Stimulated activated naive B cell treated with anti-CD40 and anti-IgM and Interleukin-4, amounts not matched to agents 10 μg/mL and 1 μg/mL and 100 μg/mL, for 72 hours (primary cell): ENCODE data around the gene OTUD5.
A peak's percentile ranks its signal among the peaks of the same experiment; 100 is the strongest.

Experiments used
- ATAC-seq, 2 donors: fragments of 150-1000 bp; cut with Tn5 transposase; replicated peaks; 2 replicates each; pipeline ENCODE4 v1.10.0; 2021; ENCODE audit warnings: moderate library complexity in 1 of 2
- DNase-seq: peaks from one replicate; pipeline ENCODE4 v3.0.0; 2021
- H3K27ac Mint-ChIP-seq: one replicate; pipeline ENCODE4 v1.8.0; 2022; ENCODE audit warnings: mild to moderate bottlenecking, mixed read lengths
- H3K27me3 Mint-ChIP-seq, 2 donors: one replicate each; pipeline ENCODE4 v1.8.0; 2022; ENCODE audit warnings: mixed read lengths in 2 of 2
- H3K36me3 Mint-ChIP-seq, 2 donors: one replicate each; pipeline ENCODE4 v1.8.0; 2022; ENCODE audit warnings: mixed read lengths in 2 of 2, mild to moderate bottlenecking in 1 of 2
- H3K4me1 Mint-ChIP-seq, 2 donors: one replicate each; pipeline ENCODE4 v1.8.0; 2022; ENCODE audit warnings: mixed read lengths in 2 of 2, mild to moderate bottlenecking in 1 of 2
- H3K4me3 Mint-ChIP-seq, 2 donors: one replicate each; pipeline ENCODE4 v1.8.0; 2022; ENCODE audit warnings: mild to moderate bottlenecking in 2 of 2, mixed read lengths in 2 of 2, moderate library complexity in 1 of 2
- H3K9me3 Mint-ChIP-seq, 2 donors: one replicate each; pipeline ENCODE4 v1.8.0; 2022; ENCODE audit warnings: mixed read lengths in 2 of 2, mild to moderate bottlenecking in 1 of 2

Gene OTUD5

DNA sequence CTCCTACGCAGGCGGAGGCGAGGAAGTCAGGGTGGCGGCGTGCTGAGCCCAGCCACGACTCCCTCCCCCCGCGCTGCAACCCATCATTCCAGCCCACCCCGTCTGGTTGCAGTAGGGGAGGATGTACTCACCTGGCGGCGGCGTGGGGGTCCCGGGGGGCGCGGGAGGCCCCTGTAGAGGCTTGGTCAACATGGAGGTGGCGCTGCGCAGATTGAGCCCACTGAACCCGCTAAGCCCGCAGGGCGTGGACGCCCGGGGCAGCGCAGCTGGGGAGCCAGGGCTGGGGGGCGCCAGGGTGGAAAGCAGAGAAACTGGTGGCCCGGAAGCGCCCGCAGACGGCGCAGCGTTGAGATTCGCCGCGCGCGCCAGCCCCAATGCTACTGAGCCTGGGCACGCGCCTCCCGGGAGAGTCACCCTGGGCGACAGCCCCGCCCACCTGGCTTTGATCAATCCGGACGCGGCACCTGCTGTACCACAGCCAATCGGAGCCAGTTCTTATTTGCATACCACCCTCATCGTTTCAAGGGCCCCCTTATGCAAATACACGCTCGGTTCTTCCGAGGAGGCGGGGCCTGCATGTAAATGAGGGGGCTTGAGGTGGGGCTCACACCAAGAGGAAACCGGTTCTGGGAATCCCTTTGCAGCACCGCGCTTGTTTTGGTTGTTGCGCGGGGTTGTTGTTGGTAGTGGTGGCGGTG, 38.6 kb downstream of the OTUD5 start, which contains the start of gene PIM2:
TSS of gene PIM2 (minus strand) at position 382 of the 698 bp plus-strand sequence. CDS start at position 192, 190 bp downstream.
- Mint-ChIP-seq H3K4me1 (peaks cover 22 to 45% of the 10 kb centered on the region in 2 donors), H3K27ac (peak within 1 kb of the TSS; percentile 96)

DNA sequence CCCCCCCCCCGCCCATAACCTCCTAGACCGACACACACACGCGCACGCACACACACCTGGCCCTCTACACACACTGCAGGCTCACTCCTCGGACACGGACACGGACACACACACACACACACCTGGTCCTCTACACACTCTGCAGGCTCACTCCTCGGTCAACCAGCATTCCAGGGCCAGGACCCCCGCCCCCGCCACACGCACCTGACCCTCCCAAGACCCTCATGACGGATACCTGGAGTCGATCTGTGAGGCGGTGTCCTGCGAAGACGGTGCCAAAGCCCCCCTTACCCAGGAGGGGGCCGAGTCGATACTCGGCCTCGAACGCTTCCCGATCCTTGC, 39.1 kb downstream of the OTUD5 start:
- Mint-ChIP-seq H3K27ac (peak overlapping the region; percentile 96), H3K9me3 (no peaks in the 10 kb centered on the region), H3K27me3 (peaks cover 0 to 3% of the 10 kb centered on the region in 2 donors), H3K4me3 (peak overlapping the region; percentile 85 to 90), H3K36me3 (peaks cover 31 to 34% of the 10 kb centered on the region in 2 donors), H3K4me1 (peaks cover 22 to 46% of the 10 kb centered on the region in 2 donors)
- no peak for ATAC-seq
- DNase-seq: no peak

More for the DNA sequence above, 38.6 kb downstream of the OTUD5 start, which contains the start of gene PIM2:
- Mint-ChIP-seq H3K27me3 (peaks cover 0 to 3% of the 10 kb centered on the region in 2 donors), H3K36me3 (peaks cover 31 to 33% of the 10 kb centered on the region in 2 donors), H3K4me3 (peak within 1 kb of the TSS; percentile 85 to 90), H3K9me3 (no peaks in the 10 kb centered on the region)
- ATAC-seq: peak; percentile 80 to 85
- DNase-seq: peak; percentile 88

DNA sequence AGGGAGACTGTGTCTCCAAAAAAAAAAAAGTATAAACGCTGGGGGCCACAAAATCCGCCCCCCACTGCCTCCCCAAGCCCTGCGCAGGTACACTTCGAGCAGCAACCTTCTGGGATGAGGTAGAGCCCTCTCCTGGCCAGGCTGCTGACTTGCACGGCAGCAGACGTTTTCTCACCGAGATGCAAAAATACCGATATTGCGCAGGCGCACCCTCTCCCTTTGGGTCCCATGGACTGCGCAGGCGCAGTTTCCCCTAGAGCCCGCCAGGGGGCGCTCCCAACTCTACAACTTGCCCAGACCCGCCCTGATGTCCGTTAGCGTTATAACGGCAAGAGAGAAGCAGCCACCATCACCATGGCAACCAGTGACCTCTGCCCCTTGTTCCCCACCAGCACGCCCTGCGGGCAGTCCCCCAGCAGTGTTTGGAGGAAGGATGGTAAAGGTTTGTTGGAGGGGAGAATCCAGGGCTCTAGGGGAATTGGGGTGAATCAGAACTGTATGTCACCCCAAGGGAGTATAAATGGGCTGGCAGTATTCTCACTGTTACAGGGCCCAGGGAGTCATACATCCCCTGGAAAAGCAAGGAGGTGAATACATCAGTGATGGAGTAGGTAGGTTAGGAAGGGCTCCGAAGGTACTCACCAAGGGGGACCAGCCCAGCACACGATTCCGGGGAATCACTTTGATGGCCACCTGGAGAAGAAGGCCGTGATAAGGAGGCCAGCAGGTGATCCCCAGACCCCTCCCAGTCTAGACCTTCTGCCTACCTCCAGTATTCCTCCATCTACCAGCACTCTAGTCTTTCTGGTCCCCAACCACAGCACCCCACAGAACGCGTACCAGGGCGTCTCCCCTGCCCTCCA, 40.0 kb downstream of the OTUD5 start:
- Mint-ChIP-seq H3K36me3 (peaks cover 26 to 30% of the 10 kb centered on the region in 2 donors), H3K4me1 (peaks cover 24 to 52% of the 10 kb centered on the region in 2 donors), H3K27me3 (no peaks in the 10 kb centered on the region), H3K27ac (peak overlapping the region; percentile 96), H3K9me3 (no peaks in the 10 kb centered on the region), H3K4me3 (peak overlapping the region; percentile 85 to 90)
- ATAC-seq (peak; percentile 65 to 67), DNase-seq (peak; percentile 88)

DNA sequence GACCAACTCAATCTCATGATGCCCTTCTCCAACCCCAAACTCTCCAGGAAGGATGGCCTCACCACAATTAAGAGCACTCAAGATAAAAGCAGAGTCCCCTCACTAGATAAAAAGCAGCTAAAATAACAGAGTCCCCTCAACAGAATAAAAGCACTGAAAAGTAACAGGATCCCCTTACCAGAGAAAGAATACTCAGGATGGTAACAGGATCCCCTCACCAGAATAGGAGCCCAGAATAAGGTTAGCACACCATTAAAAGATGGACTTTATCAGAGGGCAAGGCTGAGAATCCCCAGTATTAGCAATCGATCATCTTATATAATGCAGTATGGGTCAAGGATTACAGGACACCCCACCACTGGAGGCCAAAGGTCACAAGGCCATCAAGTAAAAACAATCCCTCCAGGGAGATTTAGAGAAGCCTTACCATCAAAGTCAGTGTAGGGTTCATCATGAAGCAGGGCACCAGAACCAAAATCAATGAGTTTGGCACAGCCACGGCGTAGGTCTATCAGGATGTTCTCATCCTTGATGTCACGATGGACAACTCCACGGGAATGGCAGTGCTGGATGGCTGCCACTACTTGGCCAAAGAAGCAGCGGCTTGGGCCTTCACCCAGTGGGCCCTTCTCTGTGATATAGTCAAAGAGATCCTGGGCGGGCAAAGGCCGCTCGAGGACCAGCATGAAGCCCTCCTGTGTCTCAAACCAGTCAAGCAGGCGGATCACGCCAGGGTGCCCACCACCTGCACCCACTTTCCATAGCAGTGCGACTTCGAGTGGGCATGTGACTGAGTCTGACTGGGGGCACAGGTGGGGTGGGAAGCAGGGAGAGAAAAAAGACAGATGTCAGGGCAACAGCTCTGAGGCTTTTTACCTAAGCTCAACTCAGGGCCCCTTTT, 42.6 kb downstream of the OTUD5 start:
- peaks cover 28 to 65% of the 10 kb centered on the region in 2 donors for H3K4me1 Mint-ChIP-seq
- no peaks in the 10 kb centered on the region for H3K9me3 Mint-ChIP-seq
- H3K27me3 Mint-ChIP-seq: peaks cover 0 to 14% of the 10 kb centered on the region in 2 donors
- peaks cover 28 to 35% of the 10 kb centered on the region in 2 donors for H3K36me3 Mint-ChIP-seq
- DNase-seq (no peak), ATAC-seq (no peak)
- H3K4me3 Mint-ChIP-seq: peak overlapping the region; percentile 11 to 25
- H3K27ac Mint-ChIP-seq: peak overlapping the region; percentile 71

DNA sequence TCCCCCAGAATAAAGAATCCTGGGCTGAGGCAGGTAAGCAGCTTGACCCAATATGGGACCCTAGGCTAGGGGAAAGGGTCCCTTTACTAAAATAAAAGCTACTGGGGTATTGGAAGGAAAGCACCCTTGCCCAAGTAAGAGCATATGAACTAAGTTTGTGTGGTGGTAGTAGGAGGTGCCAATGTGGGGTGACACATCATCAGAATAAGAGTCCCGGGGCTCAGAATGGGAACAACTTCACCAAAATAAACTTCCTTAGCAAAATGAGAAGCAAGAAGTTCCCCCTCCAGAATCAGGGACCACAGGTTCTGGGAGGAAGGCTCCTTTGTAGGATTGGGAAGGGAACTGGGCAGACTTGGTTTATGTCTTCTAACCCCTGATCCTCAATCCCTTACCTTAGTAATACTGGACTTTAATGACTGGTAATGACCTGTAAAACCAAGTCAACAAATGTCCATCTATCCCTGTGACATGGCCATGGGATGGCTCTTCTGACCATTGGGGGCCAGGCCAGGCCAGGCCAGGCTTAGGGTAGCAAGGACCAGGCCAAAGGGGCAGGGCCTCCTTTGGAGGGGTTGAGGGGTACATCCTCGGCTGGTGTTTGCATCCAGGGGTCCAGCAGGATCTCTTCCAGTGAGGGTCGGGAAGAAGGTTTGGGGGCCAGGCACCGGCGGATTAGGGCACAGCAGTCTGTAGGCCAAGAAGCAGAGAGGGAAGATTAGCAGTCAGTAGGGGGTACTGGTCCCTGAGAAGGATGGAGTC, 43.6 kb downstream of the OTUD5 start:
- H3K4me1 Mint-ChIP-seq: peaks cover 22 to 57% of the 10 kb centered on the region in 2 donors
- peaks cover 28 to 35% of the 10 kb centered on the region in 2 donors for H3K36me3 Mint-ChIP-seq
- H3K4me3 Mint-ChIP-seq: peak overlapping the region in 1 of 2 donors; percentile 3

DNA sequence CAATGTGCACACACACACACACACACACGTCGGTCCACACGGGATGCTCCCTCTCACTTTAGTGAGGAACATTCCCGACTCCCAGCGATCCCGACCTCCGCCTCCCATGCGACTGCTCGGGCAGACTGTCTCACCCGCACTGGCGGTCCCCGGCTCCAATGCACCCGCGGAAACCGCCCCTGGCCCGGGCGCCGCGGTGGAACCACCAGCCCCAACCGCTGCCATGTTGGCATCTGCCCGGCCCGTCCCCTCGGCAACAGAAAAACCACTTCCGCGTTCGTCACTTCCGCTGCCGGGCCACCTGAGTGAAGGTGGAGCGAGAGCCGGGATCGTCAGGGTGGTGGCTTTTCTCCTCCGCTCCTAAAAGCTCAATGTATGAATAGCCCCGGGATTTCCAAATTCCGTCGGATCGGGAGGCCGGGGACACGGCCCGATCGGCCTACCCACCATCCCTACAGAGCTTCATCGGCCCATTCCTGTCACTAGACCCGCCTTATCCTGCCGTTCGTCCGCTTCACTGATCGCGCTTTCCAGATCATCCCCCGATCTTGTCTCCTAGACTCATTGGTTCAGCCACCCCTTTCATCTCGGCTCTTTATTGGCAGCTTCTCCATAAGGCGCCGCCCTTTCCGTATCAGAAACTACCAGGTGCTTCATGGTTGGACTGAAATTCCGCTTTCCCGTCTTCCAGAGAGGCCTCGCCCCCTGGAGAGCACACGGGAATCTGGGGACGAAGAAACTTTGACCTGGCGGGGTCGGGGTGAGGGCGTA, 45.8 kb downstream of the OTUD5 start, which contains the start of gene SLC35A2:
TSS of gene SLC35A2 (minus strand) at position 235 of the 771 bp plus-strand sequence. CDS start at position 225, 10 bp downstream.
- Mint-ChIP-seq H3K36me3 (peaks cover 17 to 18% of the 10 kb centered on the region in 2 donors), H3K9me3 (no peaks in the 10 kb centered on the region), H3K27me3 (peaks cover 0 to 14% of the 10 kb centered on the region in 2 donors), H3K4me3 (peak within 1 kb of the TSS; percentile 82 to 97), H3K27ac (peak within 1 kb of the TSS; percentile 95), H3K4me1 (peaks cover 18 to 47% of the 10 kb centered on the region in 2 donors)
- peak; percentile 85 to 92 for ATAC-seq
- DNase-seq: peak; percentile 77

More for the DNA sequence above, 43.6 kb downstream of the OTUD5 start:
- peak overlapping the region; percentile 32 for H3K27ac Mint-ChIP-seq
- H3K9me3 Mint-ChIP-seq: no peaks in the 10 kb centered on the region
- DNase-seq (no peak), ATAC-seq (no peak)
- peaks cover 0 to 14% of the 10 kb centered on the region in 2 donors for H3K27me3 Mint-ChIP-seq

DNA sequence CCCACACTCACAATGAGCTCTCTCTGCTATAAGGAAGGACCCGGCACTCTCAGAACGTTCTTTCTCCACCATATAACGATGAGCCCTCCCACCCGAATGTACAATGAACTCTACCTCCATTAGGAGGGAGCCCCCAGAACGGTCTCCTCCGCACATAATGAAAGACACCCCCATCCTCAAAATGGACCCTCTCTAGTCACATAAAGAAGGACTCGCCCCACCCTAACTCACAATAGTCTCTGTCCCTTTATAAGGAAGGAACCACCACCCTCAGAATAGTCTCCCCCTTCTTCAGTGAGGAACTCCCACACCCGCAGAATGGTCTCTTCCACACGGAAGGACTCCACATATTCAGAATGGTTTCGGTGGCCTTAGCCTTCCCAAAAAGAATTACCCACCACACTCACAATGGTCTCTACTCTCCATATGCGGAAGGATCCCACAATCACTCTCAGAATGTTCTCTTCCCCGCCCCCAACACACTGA, 46.4 kb downstream of the OTUD5 start:
- Mint-ChIP-seq H3K27me3 (peaks cover 0 to 14% of the 10 kb centered on the region in 2 donors), H3K27ac (peak overlapping the region; percentile 95), H3K4me3 (peak overlapping the region; percentile 82 to 97), H3K4me1 (peaks cover 18 to 45% of the 10 kb centered on the region in 2 donors), H3K36me3 (peaks cover 17 to 18% of the 10 kb centered on the region in 2 donors), H3K9me3 (no peaks in the 10 kb centered on the region)
- ATAC-seq: peak in 1 of 2 donors; percentile 38
- DNase-seq: no peak

DNA sequence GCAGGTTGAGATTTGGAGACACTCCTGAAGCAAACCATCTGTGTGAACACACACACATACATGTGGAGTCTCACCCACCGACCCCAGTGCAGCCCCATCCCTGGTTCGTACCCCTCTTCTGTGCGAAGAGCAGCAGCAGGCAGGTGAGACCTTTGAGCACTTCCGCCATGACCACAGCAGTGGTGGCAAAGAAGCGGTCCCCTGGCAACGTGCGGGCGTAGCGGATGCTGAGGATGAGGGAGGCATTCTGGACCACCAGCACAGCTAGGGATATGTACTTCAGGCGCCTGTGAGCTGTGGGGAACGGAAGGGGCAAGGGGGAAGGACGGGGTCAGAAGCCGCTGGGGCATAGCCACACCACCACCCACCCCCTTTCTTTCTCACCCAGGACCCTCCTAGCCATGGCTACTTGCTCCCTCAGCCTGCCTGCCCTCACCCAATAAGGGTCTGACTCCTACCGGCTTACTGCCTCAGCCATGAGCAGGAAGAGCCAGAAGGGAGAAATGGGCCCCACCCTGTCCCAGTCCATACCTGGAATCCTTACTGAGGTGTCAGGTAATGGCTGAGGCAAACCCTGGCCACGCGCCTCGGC, 47.6 kb downstream of the OTUD5 start:
- Mint-ChIP-seq H3K9me3 (no peaks in the 10 kb centered on the region), H3K4me3 (peak overlapping the region in 1 of 2 donors; percentile 17), H3K4me1 (peaks cover 18 to 41% of the 10 kb centered on the region in 2 donors), H3K27ac (no peak overlapping the region), H3K27me3 (peaks cover 0 to 14% of the 10 kb centered on the region in 2 donors), H3K36me3 (peaks cover 17 to 22% of the 10 kb centered on the region in 2 donors)
- ATAC-seq: no peak
- no peak for DNase-seq

DNA sequence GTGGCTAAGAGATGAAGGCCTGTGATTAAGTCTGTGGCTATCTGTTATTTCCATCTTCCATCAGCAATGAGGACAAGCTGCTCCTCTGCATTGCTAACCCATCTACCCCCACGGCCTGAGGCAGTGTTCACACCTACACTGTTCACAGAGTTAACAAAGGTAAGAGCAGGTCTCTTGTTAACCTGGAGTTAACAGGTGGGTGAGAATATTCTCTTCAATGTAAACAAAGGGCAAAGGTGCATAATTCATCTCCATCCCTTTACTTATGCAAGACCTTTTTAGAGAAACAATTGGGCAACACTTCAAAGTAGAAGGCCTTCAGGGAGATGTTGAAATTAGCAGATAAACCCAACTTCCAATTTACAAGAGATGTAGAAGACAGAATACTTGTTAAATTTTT, 48.8 kb downstream of the OTUD5 start:
- peak overlapping the region; percentile 56 for H3K27ac Mint-ChIP-seq
- peaks cover 11 to 15% of the 10 kb centered on the region in 2 donors for H3K36me3 Mint-ChIP-seq
- H3K4me3 Mint-ChIP-seq: no peak overlapping the region
- ATAC-seq (no peak), DNase-seq (no peak)
- H3K27me3 Mint-ChIP-seq: peaks cover 0 to 14% of the 10 kb centered on the region in 2 donors
- no peaks in the 10 kb centered on the region for H3K9me3 Mint-ChIP-seq
- H3K4me1 Mint-ChIP-seq: peaks cover 18 to 30% of the 10 kb centered on the region in 2 donors

DNA sequence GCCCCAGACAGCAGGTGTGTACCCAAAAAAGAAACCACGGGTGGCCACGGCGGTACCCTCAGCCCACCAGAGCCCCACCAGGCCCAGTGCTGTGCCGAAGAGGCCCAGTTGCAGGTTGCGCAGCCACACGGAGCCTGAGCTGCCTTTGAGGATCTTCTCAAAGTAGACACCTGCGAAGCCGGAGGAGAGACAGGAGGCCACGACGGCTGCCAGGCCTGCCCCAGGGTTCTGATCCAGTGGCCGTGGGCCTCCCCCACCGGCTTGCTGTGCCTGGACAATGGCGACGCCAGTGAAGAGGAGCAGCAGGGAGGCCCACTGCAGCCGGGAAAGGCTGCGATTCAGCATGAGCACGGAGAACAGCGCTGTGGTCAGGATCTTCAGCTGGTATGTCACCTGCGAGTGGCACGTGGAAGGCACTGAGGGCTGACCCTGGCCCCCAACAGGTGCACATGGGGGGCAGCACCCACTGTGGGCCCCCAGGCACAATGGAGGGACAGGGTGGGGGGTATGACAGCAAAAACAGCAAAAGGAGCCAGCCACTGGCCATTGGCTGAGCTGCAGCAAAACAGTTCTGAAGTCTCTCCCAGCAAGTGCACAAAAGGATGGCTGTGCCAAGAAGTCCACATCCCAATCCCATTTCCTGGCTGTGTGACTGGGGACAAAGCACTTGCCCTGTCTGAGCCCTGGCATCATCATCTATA, 52.2 kb downstream of the OTUD5 start:
- Mint-ChIP-seq H3K4me1 (peaks cover 2% of the 10 kb centered on the region in 2 donors), H3K27ac (no peak overlapping the region), H3K9me3 (no peaks in the 10 kb centered on the region), H3K4me3 (no peak overlapping the region), H3K36me3 (peaks cover 18 to 19% of the 10 kb centered on the region in 2 donors), H3K27me3 (peaks cover 0 to 5% of the 10 kb centered on the region in 2 donors)
- no peak for ATAC-seq
- DNase-seq: no peak

DNA sequence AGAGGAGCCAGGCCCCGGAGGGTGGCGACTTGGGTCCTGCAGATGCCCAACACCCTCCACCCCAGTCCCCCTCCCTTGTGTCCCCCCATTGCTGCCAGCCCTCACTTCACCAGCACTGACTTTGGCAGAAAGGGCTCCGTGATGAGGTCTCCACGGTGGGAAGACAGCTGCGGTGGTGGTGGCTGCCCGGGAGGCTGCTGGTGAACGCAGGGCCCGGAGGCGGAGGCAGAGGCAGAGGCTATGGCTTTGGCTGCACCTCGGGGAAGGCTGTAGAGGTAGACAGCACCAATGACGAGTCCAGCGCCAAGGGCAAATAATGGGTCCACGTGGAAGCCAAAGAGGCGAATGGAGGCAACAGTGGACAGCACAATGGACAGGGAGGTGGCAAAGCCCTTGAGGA, 52.8 kb downstream of the OTUD5 start:
- peaks cover 18 to 19% of the 10 kb centered on the region in 2 donors for H3K36me3 Mint-ChIP-seq
- ATAC-seq (no peak), DNase-seq (no peak)
- no peak overlapping the region for H3K27ac Mint-ChIP-seq
- H3K4me1 Mint-ChIP-seq: peaks cover 0 to 2% of the 10 kb centered on the region in 2 donors
- no peaks in the 10 kb centered on the region for H3K9me3 Mint-ChIP-seq
- peaks cover 0 to 5% of the 10 kb centered on the region in 2 donors for H3K27me3 Mint-ChIP-seq
- no peak overlapping the region for H3K4me3 Mint-ChIP-seq
